Liver (tissue), 3 donors: Measurements from ENCODE around the gene PARM1.

Experiments used
- ATF3 ChIP-seq: IDR thresholded peaks from 2 replicates; pipeline ENCODE4 v1.6.1; 2016; ENCODE audit warnings: antibody characterized with exemption
- CTCF ChIP-seq: fragments of 150-350 bp; IDR thresholded peaks from 2 replicates; pipeline ENCODE4 v1.5.1; 2017; ENCODE audit warnings: improper control_type of control experiment, low read depth, low read length; ENCODE audit not compliant: missing input control
- EGR1 ChIP-seq, 2 donors: IDR thresholded peaks; 2 replicates each; pipeline ENCODE4 v1.6.1; 2016 to 2018; ENCODE audit warnings: antibody characterized with exemption in 2 of 2, low read depth in 2 of 2
- FOXA2 ChIP-seq: IDR thresholded peaks from 2 replicates; pipeline ENCODE4 v1.6.1; 2016; ENCODE audit warnings: antibody characterized with exemption
- GABPA ChIP-seq, 2 donors: IDR thresholded peaks in 1 of 2; conservative IDR thresholded peaks in 1 of 2; 2 replicates each; pipeline ENCODE4 v1.6.1; 2016; ENCODE audit warnings: antibody characterized with exemption in 2 of 2, mild to moderate bottlenecking in 1 of 2, moderate library complexity in 1 of 2
- HNF4G ChIP-seq: IDR thresholded peaks from 2 replicates; pipeline ENCODE4 v1.6.1; 2016; ENCODE audit warnings: antibody characterized with exemption
- RAD21 ChIP-seq, 2 donors: IDR thresholded peaks; 2 replicates each; pipeline ENCODE4 v1.6.1; 2016; ENCODE audit warnings: antibody characterized with exemption in 2 of 2, mild to moderate bottlenecking in 2 of 2
- REST ChIP-seq: IDR thresholded peaks from 2 replicates; pipeline ENCODE4 v1.6.1; 2016; ENCODE audit warnings: antibody characterized with exemption, mild to moderate bottlenecking
- SP1 ChIP-seq: IDR thresholded peaks from 2 replicates; pipeline ENCODE4 v1.6.1; 2018; ENCODE audit warnings: antibody characterized with exemption, mild to moderate bottlenecking
- TAF1 ChIP-seq: conservative IDR thresholded peaks from 2 replicates; pipeline ENCODE4 v1.6.1; 2016; ENCODE audit warnings: antibody characterized with exemption, mild to moderate bottlenecking
- YY1 ChIP-seq: IDR thresholded peaks from 2 replicates; pipeline ENCODE4 v1.6.1; 2016; ENCODE audit warnings: antibody characterized with exemption, mild to moderate bottlenecking
- donor health status: healthy.
- donor health status: healthy.

- no peak for TF ChIP-seq FOXA2
- TF ChIP-seq YY1: no peak
- no peak for TF ChIP-seq SP1
- no peak for TF ChIP-seq CTCF
- no peak for TF ChIP-seq REST
- TF ChIP-seq ATF3: no peak
- TF ChIP-seq GABPA (IDR thresholded peaks at IDR 0.05 in 1 of 2, conservative IDR thresholded peaks at IDR 0.05 in 1 of 2): no peak
- no peak for TF ChIP-seq RAD21 (IDR thresholded peaks at IDR 0.05)
- TF ChIP-seq TAF1: no peak
- no peak for TF ChIP-seq HNF4G
- no peak for TF ChIP-seq EGR1 (IDR thresholded peaks at IDR 0.05; ENCODE audit: low read depth in 2 of 2)
Measured at GRCh38 chr4:74891037-74891436, 41.9 kb upstream of the PARM1 start.
